ENCODE results near the gene NCL. TPM values are rescaled to one million over a fixed set of nuclear protein-coding genes. Genes with fewer than 3 reads are reported as not detected.

The NCL gene
- total RNA-seq, 1 experiment from 2014 or later = 1,077 TPM

DNA sequence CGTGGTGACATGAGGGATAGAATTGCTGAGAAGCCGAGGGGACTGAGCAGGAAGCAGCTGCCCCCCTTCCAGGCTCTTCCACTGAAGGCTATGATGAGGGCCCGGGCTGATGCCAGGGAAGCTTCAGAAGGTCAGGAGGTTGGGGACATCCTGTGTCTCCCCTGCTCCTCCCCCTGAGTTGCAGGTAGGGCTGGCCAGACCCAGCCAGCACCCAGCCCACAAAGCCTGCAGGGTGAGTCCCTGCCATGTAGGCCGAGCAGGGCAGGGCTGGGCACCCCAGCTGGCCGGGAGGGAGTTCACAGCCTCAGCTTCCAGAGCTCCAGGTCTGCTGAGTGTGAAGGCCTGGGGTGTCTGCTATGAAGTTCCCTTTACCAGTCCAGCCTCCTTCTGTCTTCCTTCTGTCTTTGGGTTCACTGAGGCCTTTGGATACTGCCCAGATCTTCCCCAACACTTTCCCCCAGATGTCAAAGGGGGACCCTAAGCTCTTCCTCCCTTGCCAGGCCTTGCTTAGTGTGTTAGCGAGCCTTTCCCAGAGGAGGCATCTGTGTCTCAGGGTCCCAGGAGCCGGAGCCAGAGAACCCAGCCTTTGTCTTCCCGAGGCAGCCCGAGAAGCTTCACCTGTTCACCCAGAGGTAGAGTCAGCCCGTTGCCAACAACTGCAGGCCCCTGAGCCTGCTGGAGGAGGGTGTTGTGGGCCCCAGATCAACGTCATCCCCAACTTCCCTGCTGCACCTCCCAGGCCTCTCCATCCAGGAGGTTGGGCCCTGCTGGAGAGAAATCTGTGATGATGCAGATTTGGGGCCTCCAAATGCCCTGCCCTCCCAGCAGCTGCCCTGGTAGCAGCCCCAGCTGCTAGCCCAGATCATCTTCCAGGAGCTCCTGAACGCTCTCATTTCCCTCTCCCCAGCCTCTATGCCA is 3.6 kb upstream of the NCL start:
- ATAC-seq (no peak), DNase-seq (ENCODE audit: low read depth, low spot score) (no peak)
- TF ChIP-seq POLR2AphosphoS5 (IDR thresholded peaks at IDR 0.05; ENCODE audit: low read depth, low read length) (no peak), CBX3 (IDR thresholded peaks at IDR 0.05; ENCODE audit: low read depth) (no peak), FOSL1 (IDR thresholded peaks at IDR 0.05; ENCODE audit: low read depth) (no peak), YY1 (IDR thresholded peaks at IDR 0.05; ENCODE audit: extremely low read depth, insufficient replicate concordance, low read depth, low read length) (no peak), JUND (IDR thresholded peaks at IDR 0.05) (no peak), RAD21 (IDR thresholded peaks at IDR 0.05; ENCODE audit: low read depth) (no peak), SRF (IDR thresholded peaks at IDR 0.05; ENCODE audit: low read depth) (no peak), SIN3A (IDR thresholded peaks at IDR 0.05; ENCODE audit: low read depth) (no peak), EZH2 (IDR thresholded peaks at IDR 0.05) (no peak), CEBPB (IDR thresholded peaks at IDR 0.05; ENCODE audit: low read depth) (no peak), EGR1 (IDR thresholded peaks at IDR 0.05; ENCODE audit: low read depth) (no peak), ELF1 (IDR thresholded peaks at IDR 0.05; ENCODE audit: borderline replicate concordance, low read depth) (no peak)
- TF ChIP-seq, protein P1, sequence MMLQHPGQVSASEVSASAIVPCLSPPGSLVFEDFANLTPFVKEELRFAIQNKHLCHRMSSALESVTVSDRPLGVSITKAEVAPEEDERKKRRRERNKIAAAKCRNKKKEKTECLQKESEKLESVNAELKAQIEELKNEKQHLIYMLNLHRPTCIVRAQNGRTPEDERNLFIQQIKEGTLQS (IDR thresholded peaks at IDR 0.05) = no peak
- TF ChIP-seq, protein P2, sequence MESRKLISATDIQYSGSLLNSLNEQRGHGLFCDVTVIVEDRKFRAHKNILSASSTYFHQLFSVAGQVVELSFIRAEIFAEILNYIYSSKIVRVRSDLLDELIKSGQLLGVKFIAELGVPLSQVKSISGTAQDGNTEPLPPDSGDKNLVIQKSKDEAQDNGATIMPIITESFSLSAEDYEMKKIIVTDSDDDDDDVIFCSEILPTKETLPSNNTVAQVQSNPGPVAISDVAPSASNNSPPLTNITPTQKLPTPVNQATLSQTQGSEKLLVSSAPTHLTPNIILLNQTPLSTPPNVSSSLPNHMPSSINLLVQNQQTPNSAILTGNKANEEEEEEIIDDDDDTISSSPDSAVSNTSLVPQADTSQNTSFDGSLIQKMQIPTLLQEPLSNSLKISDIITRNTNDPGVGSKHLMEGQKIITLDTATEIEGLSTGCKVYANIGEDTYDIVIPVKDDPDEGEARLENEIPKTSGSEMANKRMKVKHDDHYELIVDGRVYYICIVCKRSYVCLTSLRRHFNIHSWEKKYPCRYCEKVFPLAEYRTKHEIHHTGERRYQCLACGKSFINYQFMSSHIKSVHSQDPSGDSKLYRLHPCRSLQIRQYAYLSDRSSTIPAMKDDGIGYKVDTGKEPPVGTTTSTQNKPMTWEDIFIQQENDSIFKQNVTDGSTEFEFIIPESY (IDR thresholded peaks at IDR 0.05; ENCODE audit: extremely low read depth, insufficient replicate concordance, low read length) = no peak
- H3K4me3 ChIP-seq (replicated peaks in 1 of 2; ENCODE audit: low read depth in 1 of 2, low read length in 2 of 2) = no peak overlapping the region
- H3K27ac ChIP-seq (ENCODE audit: low read depth, low read length) = no peak overlapping the region
- POLR2A ChIA-PET = no interaction called here
- H3K9me3 ChIP-seq (ENCODE audit: control insufficient read depth in 1 of 2, insufficient read depth in 1 of 2, low read depth in 1 of 2, low read length in 2 of 2) = no peaks in the 10 kb centered on the region
- H2AFZ ChIP-seq (ENCODE audit: low read depth, low read length, poor library complexity, severe bottlenecking) = no peak overlapping the region
- no TSS peak for BruUV-seq (replicated peaks)
- H3K9ac ChIP-seq (ENCODE audit: low read length) = no peak overlapping the region
- no peaks in the 10 kb centered on the region for H3K9me2 ChIP-seq (ENCODE audit: insufficient read depth)
- peaks cover 5 to 20% of the 10 kb centered on the region in 2 experiments for H3K4me1 ChIP-seq (ENCODE audit: control insufficient read depth in 1 of 2, insufficient read depth in 2 of 2, low read length in 2 of 2)
- H3K4me2 ChIP-seq (ENCODE audit: low read length) = no peak overlapping the region
- peaks cover 4 to 7% of the 10 kb centered on the region in 2 experiments; a peak in 3 of 4 replicates for H3K36me3 ChIP-seq (ENCODE audit: control insufficient read depth in 1 of 2, insufficient read depth in 2 of 2, low read length in 2 of 2)
- no peaks in the 10 kb centered on the region for H3K27me3 ChIP-seq (ENCODE audit: insufficient read depth, low read length)
- RAD21 ChIA-PET (ENCODE audit: low non-redundant PET in 1 of 2, low total read pairs in 2 of 2, uncharacterized antibody in 2 of 2, unreplicated experiment in 2 of 2) = no interaction called here
- H3K79me2 ChIP-seq (ENCODE audit: insufficient read depth, low read length) = peaks cover 21% of the 10 kb centered on the region
- intact Hi-C loops (cut with micrococcal nuclease) = no loop called here
- CTCF ChIA-PET = interaction anchor here (1.9 kb wide), 1 partner anchor 14 kb away, joined by 10 read pairs; no protein-coding TSS in a partner anchor
- H4K20me1 ChIP-seq (ENCODE audit: insufficient read depth) = peaks cover 6% of the 10 kb centered on the region; the same call in 1 of the 2 replicates

Data from HCT116 (cell line).